Cardiac septum (tissue), 1 donor: Measurements from ENCODE around the gene ARHGAP26. TPM values are rescaled to one million over a fixed set of nuclear protein-coding genes. Genes with fewer than 3 reads are reported as not detected.
A peak's percentile ranks its signal among the peaks of the same experiment; 100 is the strongest.

ENCODE experiments used
- DNase-seq: peaks from one replicate; pipeline ENCODE4 v3.0.0-alpha.2; 2020; ENCODE audit warnings: low spot score
- intact Hi-C: fragments of 100-400 bp; cut with DNase I; formaldehyde crosslinking; loops from one replicate; pipeline ENCODE4 v1.14.0; 2022
- long read RNA-seq: library from polyadenylated mRNA; unstranded; transcript quantifications from one replicate; pipeline ENCODE4 v2.0.0, GENCODE V29; 2021
- total RNA-seq: library from RNA; stranded (reverse); fragmentation: NEBNext Ultra II Directional; extraction: Animal tissue kit (Norgen Biotek cat#: 25700); gene quantifications from one replicate; pipeline ENCODE4 v1.2.1, GENCODE V29; 2021
- donor health status: DM: no; HTN: no; CAD: no.

The ARHGAP26 gene
- total RNA-seq: 32.0 TPM
- long read RNA-seq, full-length matches to known transcripts: 1 of 18 reads
- long read RNA-seq, partial matches to known transcripts: 3 of 18 reads
- long read RNA-seq, other reads (novel, unspliced or antisense): 14 of 18 reads

DNA sequence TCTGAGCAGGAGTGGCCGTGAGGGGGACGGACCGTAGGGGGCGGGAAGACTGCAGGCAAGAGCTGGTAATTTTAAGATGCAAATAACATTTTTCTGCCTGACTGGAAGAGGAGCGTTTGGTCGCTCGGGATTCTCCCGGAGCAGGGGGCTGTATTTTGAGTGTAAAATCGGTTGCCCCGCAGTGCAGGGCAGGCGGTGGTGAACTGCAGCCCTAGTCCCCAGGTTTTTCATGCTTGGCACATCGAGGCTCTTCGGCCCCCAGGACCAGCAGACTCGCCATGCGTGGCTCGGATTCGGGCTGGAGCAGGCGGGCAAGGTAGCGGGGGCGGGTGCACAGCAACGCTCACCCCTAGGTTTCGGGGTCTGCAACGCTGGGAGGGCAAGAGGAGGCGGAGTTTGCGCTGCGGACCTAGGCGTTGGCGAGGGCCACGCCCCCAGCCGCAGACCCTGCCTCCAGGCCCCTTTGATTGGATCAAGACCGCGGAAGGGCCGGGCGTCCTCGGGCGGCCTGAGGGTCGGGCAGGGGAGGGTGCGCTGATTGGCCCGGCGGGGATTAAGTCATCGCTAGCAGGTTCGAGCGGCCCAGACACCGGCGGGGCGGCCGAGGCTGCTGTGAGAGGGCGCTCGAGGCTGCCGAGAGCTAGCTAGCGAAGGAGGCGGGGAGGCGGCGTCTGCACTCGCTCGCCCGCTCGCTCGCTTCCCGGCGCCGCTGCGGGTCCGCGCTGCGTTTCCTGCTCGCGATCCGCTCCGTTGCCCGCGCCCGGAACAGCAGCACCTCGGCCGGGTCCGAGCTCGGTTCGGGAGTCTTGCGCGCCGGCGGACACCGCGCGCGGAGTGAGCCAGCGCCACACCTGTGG lies at the start of gene ARHGAP26:
Gene ARHGAP26, plus strand, starts transcription at position 585 of the 857 bp plus-strand sequence. CDS start 385 bp downstream, outside the sequence.
- peak; percentile 100 for DNase-seq
- intact Hi-C loops: loop anchor here (2.0 kb wide), 3 partner anchors 17 to 101 kb away; no protein-coding TSS in a partner anchor

DNA sequence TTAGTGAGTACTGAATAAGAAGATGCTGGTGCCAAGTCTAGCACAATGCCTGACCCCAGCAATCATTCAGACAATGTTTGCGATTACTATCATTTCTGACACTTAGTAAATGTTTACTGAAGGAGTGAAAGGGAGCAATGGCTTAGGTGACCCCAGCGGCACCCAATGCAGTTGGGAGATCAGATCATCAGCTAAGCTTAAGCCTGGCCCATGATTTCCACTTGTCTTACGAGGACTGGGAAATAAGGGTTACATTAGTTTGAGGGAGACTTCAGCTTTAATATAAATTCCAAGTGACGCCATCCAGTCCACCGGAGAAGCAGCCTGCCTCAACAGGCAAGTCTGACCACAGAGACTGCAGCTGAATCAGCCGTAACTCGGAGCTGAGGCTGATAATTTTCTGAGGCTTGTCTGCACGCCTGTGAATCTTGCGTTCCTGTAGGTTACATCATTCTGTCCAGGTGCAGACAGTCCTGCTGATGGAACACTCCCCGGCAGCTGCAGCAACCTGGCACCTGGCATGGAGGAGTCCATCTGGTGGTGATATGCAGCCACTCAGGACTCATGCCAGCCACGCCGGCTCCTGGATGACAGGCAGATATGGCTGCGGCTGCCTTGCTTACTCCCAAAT lies 49.4 kb upstream of the ARHGAP26 start:
- no peak for DNase-seq
- intact Hi-C loops: no loop called here

- intact Hi-C loops: no loop called here
- DNase-seq: no peak
Measured at GRCh38 chr5:142722146-142722545, 48.0 kb upstream of the ARHGAP26 start.

DNA sequence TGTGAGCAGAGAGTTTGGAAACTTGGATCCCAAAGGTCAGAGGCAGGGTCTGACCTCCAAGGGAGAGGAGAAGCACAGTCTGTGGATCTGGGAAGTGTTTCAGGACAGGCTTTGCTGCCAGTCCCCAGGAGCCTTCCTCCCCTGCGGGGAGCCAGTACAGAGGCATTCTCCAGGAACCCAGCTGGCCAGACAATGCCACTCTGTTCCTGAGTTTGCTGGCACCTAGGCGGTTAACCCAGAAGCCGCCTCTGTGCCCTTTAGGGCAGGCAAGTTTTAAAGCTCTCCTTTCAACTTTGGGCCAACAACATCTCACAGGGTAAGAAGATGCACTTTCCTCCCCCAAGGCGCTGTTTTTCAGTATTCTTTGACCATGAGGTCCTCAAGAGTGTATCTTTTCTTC lies 47.3 kb upstream of the ARHGAP26 start:
- intact Hi-C loops: no loop called here

GRCh38 chr5:142724821-142725220 lies 45.4 kb upstream of the ARHGAP26 start:
- intact Hi-C loops: no loop called here
- DNase-seq: no peak

More for the DNA sequence above, 47.3 kb upstream of the ARHGAP26 start:
- DNase-seq: no peak

- intact Hi-C loops: no loop called here
- DNase-seq: no peak
Measured at GRCh38 chr5:142725231-142726187, 44.7 kb upstream of the ARHGAP26 start.

DNA sequence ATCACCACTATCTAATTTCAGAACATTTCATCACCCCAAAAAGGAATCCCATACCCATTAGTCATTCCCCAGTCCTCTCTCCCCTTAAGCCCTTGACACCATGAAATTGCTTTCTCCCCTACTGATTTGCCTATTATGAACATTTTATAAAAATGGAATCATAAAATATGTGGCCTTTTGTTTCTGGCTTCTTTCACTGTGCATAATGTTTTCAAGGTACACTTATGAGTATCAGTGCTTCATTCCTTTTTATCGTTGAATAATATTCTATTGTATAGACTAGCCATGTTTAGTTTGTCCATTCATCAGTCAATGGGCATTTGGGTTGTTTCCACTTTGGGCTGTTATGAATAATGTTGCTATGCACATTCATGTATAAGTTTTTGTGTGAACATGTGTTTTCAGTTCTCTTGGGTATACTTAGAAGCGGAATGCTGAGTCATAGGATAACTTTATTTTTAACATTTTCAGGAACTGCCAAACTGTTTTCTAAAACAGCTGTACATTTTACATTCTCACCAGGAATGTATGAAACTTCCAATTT lies 43.9 kb upstream of the ARHGAP26 start:
- intact Hi-C loops: no loop called here
- DNase-seq: no peak

DNA sequence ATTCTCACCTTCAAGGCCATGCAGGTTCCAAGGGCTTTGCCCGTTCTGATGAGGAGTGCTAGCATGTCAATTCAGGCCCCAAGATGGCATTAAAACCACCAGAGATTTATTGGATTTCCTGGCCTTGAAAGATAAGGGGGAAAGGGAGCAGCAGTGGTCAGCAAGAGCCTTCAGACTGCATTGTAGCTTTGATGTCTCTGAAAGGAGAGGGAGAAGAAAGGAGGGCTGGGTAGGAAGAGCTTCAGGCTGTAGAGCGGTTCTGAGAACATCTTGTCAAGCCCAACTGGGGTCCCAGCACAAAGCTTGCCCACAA lies 42.5 kb upstream of the ARHGAP26 start:
- DNase-seq: no peak
- intact Hi-C loops: no loop called here

DNA sequence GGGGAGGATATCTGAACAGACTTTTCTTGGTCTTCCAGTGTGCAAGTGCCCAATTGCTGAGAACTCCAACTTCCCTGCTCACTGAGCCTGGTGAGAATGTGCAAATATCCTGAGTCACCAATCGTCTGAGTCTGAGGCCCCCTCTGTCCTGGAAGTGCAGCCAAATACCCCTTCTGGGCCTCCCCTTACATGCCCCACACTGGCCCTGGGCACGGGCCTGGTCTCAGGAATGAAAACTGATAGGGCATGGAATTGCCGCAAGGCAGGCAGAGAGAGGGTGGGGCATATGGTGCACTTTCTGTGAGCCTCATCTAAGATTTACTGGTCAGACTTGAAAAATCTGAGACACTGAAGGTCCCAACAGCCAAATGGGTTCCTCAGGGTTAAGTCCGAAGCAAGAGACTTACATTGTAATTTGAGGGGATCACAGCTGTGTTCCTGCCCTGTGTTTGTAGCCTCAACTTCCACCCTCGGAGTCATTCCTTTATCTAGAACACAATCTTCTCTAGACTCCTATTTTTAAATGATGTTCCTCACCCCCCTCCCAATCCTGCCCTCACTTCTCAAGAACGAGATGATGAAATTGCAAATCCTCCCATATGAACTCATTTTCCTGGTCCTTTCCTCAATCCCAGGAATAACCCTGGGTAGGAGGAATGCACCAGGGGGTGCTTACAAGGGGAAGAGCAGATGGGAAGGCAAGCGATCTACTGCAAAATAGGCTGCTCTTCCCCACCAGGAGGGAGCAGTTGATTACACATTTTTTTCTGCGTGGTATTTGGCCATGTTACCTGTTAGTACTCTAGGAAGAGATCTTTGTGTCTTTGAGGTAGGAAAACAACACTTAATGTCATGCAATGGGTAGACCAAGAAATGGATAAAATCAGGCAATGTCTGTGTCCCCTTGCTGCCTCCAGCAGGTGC lies 34.6 kb upstream of the ARHGAP26 start:
- no peak for DNase-seq
- intact Hi-C loops: no loop called here

- DNase-seq: no peak
- intact Hi-C loops: no loop called here
Measured at GRCh38 chr5:142736247-142736632, 33.9 kb upstream of the ARHGAP26 start.

DNA sequence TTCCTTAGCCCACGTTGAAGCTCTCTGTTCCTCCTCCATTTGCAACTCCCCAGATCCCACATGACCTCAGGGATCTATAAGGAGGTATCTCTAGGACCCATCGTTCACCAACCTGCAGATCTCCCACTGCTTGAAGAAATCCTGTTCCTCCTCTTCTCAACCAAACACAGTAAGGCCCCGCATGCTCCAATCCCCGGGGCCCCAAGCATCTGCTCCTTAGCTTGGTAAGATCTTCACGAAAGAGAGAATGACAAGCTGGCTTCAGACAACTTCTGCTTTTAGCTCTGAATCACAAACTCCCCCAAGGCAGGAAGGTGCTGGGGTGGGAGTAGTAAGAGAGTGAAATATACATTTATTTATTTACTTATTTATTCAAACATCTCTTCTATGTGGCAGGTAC lies 33.0 kb upstream of the ARHGAP26 start:
- DNase-seq: no peak
- intact Hi-C loops: no loop called here

GRCh38 chr5:142740474-142741242 lies 29.5 kb upstream of the ARHGAP26 start:
- intact Hi-C loops: no loop called here
- no peak for DNase-seq

DNA sequence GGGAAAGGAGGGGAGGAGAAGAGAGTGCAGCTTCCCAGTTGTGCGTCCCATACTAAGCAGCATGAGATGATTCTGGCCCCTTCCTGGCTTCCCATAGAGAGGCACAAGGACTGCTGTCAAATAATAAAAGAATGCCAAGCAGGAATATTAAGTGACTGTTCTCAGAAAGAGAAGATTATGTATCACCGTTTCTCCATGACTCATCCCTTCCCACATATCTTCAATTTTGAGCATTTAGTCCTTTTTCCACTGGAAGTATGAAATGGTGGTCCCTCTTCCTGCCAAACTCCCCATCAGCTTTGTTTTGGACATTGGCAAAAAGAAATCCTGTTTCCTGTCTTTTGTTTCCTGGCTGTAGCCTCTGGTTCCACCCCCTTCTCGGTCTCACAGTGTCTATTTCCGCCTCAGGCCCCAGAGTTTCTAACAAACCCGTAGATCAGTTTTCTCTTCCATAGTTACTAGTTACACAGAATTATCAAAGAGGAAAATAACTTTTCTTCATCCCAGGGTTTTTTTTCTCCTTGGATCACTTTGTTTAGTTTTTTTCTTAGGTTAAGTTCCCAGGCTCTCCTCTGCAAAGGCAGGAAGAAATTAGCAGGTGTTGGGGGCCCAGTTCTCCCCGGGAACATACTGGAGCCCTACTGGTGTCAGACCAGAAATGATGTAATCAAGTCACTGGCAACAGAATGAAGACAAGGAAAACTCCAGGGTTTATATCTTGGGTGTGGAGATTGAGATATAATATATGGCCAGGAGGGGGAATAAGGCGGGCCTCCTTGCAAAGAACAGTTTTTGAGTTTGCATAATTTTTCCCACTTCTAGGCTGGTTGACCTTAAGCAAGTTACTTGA lies 26.4 kb upstream of the ARHGAP26 start:
- no peak for DNase-seq
- intact Hi-C loops: no loop called here

DNA sequence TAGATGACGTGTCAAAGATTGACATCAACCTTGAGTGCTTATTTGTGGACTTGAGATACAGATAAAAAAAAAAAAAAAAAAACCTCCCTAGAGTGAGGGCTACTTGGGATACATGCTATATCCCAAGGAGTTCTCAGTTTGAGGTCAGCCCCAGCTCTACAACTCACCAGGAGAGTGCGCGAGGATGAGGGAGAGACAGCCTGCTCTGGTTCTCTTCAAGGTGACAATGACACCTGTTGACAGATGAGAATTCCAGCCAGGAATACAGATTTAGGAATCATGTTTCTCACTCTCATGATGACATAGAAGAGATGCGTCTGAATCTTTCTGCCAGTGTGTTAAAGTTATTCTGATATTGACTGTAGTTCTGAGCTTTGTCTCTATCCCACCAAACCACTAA lies 24.9 kb upstream of the ARHGAP26 start:
- intact Hi-C loops: no loop called here
- DNase-seq: no peak

GRCh38 chr5:142746532-142747433 lies 23.4 kb upstream of the ARHGAP26 start:
- intact Hi-C loops: no loop called here
- DNase-seq: no peak

- intact Hi-C loops: loop anchor here (2.0 kb wide), 1 partner anchor 131 kb away; no protein-coding TSS in a partner anchor
- no peak for DNase-seq
Measured at GRCh38 chr5:142748132-142748531, 22.0 kb upstream of the ARHGAP26 start.
